Activated naive CD4-positive, alpha-beta T cell treated with anti-CD3 and anti-CD28 coated beads, Interleukin-2, amount 10 ng/mL, durations not matched to agents 7 days and 5 days (primary cell): Measurements from ENCODE around the gene NRAP.

Source experiments
- CTCF ChIA-PET: fragments of 350-600 bp; sonication (Branson Sonifier 250); formaldehyde crosslinking; loops from one replicate; lab custom pipeline; 2021; ENCODE audit warnings: antibody characterized with exemption; lab: Charles Lee
- DNase-seq: peaks from one replicate; pipeline ENCODE4 v3.0.0-alpha.2; 2020
- H3K27ac Mint-ChIP-seq: one replicate; pipeline ENCODE4 v1.8.0; 2021; ENCODE audit warnings: mild to moderate bottlenecking, moderate library complexity, mixed read lengths
- H3K27me3 Mint-ChIP-seq: one replicate; pipeline ENCODE4 v1.8.0; 2021; ENCODE audit warnings: mild to moderate bottlenecking, mixed read lengths
- H3K36me3 Mint-ChIP-seq: one replicate; pipeline ENCODE4 v1.8.0; 2021; ENCODE audit warnings: mixed read lengths
- H3K4me1 Mint-ChIP-seq: one replicate; pipeline ENCODE4 v1.8.0; 2021; ENCODE audit warnings: mixed read lengths
- H3K4me3 Mint-ChIP-seq: one replicate; pipeline ENCODE4 v1.8.0; 2021; ENCODE audit warnings: mild to moderate bottlenecking, moderate library complexity, mixed read lengths
- H3K9me3 Mint-ChIP-seq: one replicate; pipeline ENCODE4 v1.8.0; 2021; ENCODE audit warnings: mixed read lengths

NRAP gene

DNA sequence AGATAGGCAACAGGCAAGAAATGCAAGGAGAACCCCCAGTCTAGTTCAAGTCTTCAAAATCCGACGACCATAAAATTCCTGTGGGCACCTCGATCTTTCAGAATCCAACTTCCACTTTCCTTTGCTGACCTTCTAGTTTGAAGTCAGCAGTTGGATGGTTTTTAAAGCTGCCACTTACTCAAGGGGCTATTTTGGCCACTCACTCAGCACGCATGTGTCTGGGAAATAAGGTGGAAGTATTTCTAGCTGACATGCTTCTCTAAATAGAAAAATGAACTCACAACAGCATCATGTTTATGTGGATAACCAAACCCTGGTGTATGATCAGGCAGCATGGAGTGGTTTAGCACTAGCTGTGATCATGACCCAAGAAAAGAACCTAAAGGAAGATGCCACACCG lies at the start of gene NRAP:
Gene NRAP, minus strand, starts transcription at position 134 of the 400 bp plus-strand sequence. CDS start 159 bp downstream, outside the sequence.
- CTCF ChIA-PET: no interaction called here
- DNase-seq: no peak
- Mint-ChIP-seq H3K4me3 (no peak within 1 kb of the TSS), H3K4me1 (peaks cover 6% of the 10 kb centered on the region), H3K36me3 (no peaks in the 10 kb centered on the region), H3K9me3 (no peaks in the 10 kb centered on the region), H3K27me3 (peaks cover 15% of the 10 kb centered on the region), H3K27ac (no peak within 1 kb of the TSS)

DNA sequence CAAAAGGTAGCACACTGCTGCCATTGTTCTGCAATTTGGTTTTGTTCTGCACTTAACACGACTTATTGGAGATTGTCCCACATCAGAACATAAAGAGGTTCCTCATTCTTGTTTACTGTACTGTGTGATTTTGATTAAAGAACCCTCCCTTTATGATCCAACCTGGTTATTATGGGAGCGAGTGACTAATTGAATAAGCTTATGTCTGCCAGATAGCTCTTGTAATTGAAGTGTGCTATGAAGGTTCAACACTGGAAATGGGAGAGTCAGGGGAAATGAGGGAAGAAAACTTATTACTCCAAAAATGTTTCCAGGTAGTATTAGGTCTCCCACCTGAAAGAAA lies 49.8 kb upstream of the NRAP start:
- Mint-ChIP-seq H3K27ac (no peak overlapping the region), H3K9me3 (no peaks in the 10 kb centered on the region), H3K27me3 (no peaks in the 10 kb centered on the region), H3K4me3 (no peak overlapping the region), H3K36me3 (peaks cover 43% of the 10 kb centered on the region), H3K4me1 (peaks cover 14% of the 10 kb centered on the region)
- CTCF ChIA-PET: no interaction called here
- no peak for DNase-seq

- CTCF ChIA-PET: interaction anchor here (0.6 kb wide), 1 partner anchor 31 kb away, joined by 3 read pairs; no protein-coding TSS in a partner anchor
- H3K27me3 Mint-ChIP-seq: no peaks in the 10 kb centered on the region
- H3K27ac Mint-ChIP-seq: no peak overlapping the region
- no peak for DNase-seq
- peaks cover 18% of the 10 kb centered on the region for H3K4me1 Mint-ChIP-seq
- H3K9me3 Mint-ChIP-seq: no peaks in the 10 kb centered on the region
- no peak overlapping the region for H3K4me3 Mint-ChIP-seq
- peaks cover 40% of the 10 kb centered on the region for H3K36me3 Mint-ChIP-seq
Observed at GRCh38 chr10:113712755-113713639, 49.2 kb upstream of the NRAP start.

DNA sequence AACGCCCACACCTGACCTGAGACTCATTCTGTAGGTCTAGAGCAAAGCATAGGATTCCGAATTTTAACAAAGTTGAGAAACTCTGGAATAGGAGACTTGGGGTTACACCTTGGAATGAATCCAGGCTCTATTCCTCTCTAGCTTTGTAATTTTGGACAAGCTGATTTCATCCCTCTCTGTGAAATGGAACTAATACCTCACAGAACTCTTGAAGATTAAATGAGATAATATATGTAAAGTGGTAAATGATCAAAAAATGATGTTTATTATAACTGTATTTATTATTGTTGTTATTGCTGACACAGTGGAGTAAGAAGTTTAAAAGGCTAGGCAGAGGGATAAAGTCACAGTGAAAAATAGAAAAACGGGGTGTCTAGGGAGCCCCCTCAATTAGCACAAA lies 48.2 kb upstream of the NRAP start:
- Mint-ChIP-seq H3K9me3 (no peaks in the 10 kb centered on the region), H3K36me3 (peaks cover 36% of the 10 kb centered on the region), H3K27ac (no peak overlapping the region), H3K27me3 (no peaks in the 10 kb centered on the region), H3K4me3 (no peak overlapping the region), H3K4me1 (peaks cover 25% of the 10 kb centered on the region)
- no peak for DNase-seq
- CTCF ChIA-PET: no interaction called here

GRCh38 chr10:113711142-113711541 lies 47.3 kb upstream of the NRAP start:
- CTCF ChIA-PET: no interaction called here
- peak overlapping the region; percentile 19 for H3K27ac Mint-ChIP-seq

DNA sequence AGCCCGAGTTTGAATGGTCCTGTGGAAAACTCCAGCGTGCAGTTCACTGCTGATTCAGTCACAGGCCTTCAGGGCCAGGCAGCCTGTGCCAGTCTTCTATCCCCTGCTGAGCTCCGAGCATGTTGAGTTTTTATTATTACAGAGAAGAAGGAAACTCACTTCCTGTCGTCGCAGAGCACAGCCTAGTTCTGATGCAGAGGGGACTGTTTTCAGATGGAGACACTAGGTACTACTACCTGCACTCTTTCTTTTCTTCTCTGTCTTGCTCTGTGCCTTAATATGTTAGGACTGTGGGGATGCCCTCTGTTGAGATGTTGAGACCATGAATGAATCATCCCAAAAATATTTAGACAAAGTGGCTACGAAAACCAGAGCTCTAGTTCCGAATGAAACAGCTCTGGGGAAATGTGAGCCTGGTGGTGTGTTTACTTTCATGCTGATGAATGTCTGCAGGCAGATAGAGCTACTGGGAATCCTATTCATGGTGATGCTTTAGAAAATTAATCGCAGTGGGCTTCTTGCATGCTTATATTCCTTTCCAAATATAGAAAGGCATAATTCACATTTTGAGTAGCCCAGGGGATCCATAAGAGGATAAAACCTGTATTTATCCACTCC lies 45.5 kb upstream of the NRAP start:
- Mint-ChIP-seq H3K27me3 (no peaks in the 10 kb centered on the region), H3K4me3 (no peak overlapping the region), H3K4me1 (peaks cover 34% of the 10 kb centered on the region), H3K27ac (no peak overlapping the region), H3K36me3 (peaks cover 21% of the 10 kb centered on the region), H3K9me3 (no peaks in the 10 kb centered on the region)
- CTCF ChIA-PET: no interaction called here
- no peak for DNase-seq

More at GRCh38 chr10:113711142-113711541, 47.3 kb upstream of the NRAP start:
- Mint-ChIP-seq H3K4me3 (no peak overlapping the region), H3K27me3 (no peaks in the 10 kb centered on the region), H3K4me1 (peaks cover 33% of the 10 kb centered on the region), H3K9me3 (no peaks in the 10 kb centered on the region), H3K36me3 (peaks cover 29% of the 10 kb centered on the region)
- DNase-seq: no peak

GRCh38 chr10:113708640-113709039 lies 44.8 kb upstream of the NRAP start:
- H3K27ac Mint-ChIP-seq: no peak overlapping the region
- no peaks in the 10 kb centered on the region for H3K9me3 Mint-ChIP-seq
- H3K4me3 Mint-ChIP-seq: no peak overlapping the region
- H3K27me3 Mint-ChIP-seq: no peaks in the 10 kb centered on the region
- H3K36me3 Mint-ChIP-seq: peaks cover 16% of the 10 kb centered on the region
- CTCF ChIA-PET: no interaction called here
- no peak for DNase-seq
- H3K4me1 Mint-ChIP-seq: peaks cover 34% of the 10 kb centered on the region

- CTCF ChIA-PET: interaction anchor here (1.2 kb wide), 1 partner anchor 396 kb away, joined by 3 read pairs; no protein-coding TSS in a partner anchor
- peaks cover 20% of the 10 kb centered on the region for H3K36me3 Mint-ChIP-seq
- H3K27ac Mint-ChIP-seq: peak overlapping the region; percentile 22
- H3K27me3 Mint-ChIP-seq: no peaks in the 10 kb centered on the region
- no peak overlapping the region for H3K4me3 Mint-ChIP-seq
- H3K4me1 Mint-ChIP-seq: peaks cover 34% of the 10 kb centered on the region
- H3K9me3 Mint-ChIP-seq: no peaks in the 10 kb centered on the region
- no peak for DNase-seq
Observed at GRCh38 chr10:113706623-113707022, 42.8 kb upstream of the NRAP start.

DNA sequence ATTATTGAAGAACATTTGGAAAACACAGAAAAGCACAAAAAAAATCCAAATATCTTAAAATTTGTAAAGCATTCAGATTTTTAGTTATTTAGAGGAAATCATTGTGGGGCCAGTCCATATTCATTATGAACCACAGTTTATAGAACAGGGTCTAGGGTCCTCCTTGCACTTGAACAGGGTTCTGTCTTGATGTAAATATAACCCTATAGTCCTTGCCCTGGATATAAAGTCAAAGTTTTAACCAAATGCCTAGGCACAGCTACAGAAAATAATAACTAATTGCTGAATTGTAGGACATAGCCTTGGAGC lies 41.5 kb upstream of the NRAP start:
- peaks cover 26% of the 10 kb centered on the region for H3K36me3 Mint-ChIP-seq
- H3K27ac Mint-ChIP-seq: no peak overlapping the region
- H3K4me1 Mint-ChIP-seq: peaks cover 34% of the 10 kb centered on the region
- no peak for DNase-seq
- no peaks in the 10 kb centered on the region for H3K27me3 Mint-ChIP-seq
- CTCF ChIA-PET: interaction anchor here (0.7 to 2.0 kb wide), 7 partner anchors 10 to 397 kb away, joined by 3 to 6 read pairs (median 3); no protein-coding TSS in a partner anchor
- H3K9me3 Mint-ChIP-seq: no peaks in the 10 kb centered on the region
- no peak overlapping the region for H3K4me3 Mint-ChIP-seq

GRCh38 chr10:113704637-113705343 lies 40.9 kb upstream of the NRAP start:
- Mint-ChIP-seq H3K9me3 (no peaks in the 10 kb centered on the region), H3K4me1 (peaks cover 31% of the 10 kb centered on the region), H3K27me3 (no peaks in the 10 kb centered on the region), H3K27ac (no peak overlapping the region), H3K36me3 (peaks cover 27% of the 10 kb centered on the region), H3K4me3 (no peak overlapping the region)
- peak; percentile 32 for DNase-seq
- CTCF ChIA-PET: interaction anchor here (0.7 to 2.0 kb wide), 8 partner anchors 10 to 398 kb away, joined by 3 to 6 read pairs (median 3); no protein-coding TSS in a partner anchor

DNA sequence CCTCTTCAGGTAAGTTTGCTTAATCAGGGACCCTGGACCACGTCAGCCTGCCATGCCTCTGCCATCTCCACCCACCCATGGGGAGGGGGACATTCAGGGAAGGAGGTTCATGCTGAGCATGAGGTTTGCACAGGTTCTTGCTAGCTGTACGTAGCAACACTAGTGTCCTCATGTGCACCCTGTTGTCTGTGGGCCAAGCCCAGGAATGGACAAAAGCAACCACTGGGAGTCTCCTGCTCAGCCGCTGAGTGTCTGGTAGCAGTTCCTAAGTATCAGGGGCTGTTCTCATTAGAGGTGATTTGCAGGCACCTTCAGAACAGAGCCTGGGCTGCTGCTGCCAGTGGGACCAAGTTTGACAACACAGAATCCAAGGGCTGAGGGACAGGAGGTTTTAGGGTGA lies 33.8 kb upstream of the NRAP start:
- Mint-ChIP-seq H3K36me3 (peaks cover 72% of the 10 kb centered on the region), H3K27me3 (no peaks in the 10 kb centered on the region), H3K4me3 (no peak overlapping the region), H3K9me3 (peaks cover 19% of the 10 kb centered on the region), H3K27ac (no peak overlapping the region), H3K4me1 (peaks cover 2% of the 10 kb centered on the region)
- DNase-seq: no peak
- CTCF ChIA-PET: no interaction called here

- H3K4me1 Mint-ChIP-seq: peaks cover 2% of the 10 kb centered on the region
- CTCF ChIA-PET: no interaction called here
- H3K36me3 Mint-ChIP-seq: peaks cover 82% of the 10 kb centered on the region
- H3K9me3 Mint-ChIP-seq: peaks cover 29% of the 10 kb centered on the region
- no peak for DNase-seq
- H3K27ac Mint-ChIP-seq: no peak overlapping the region
- no peak overlapping the region for H3K4me3 Mint-ChIP-seq
- no peaks in the 10 kb centered on the region for H3K27me3 Mint-ChIP-seq
Observed at GRCh38 chr10:113695691-113696090, 31.9 kb upstream of the NRAP start.

- H3K36me3 Mint-ChIP-seq: peaks cover 90% of the 10 kb centered on the region
- no peak overlapping the region for H3K4me3 Mint-ChIP-seq
- no peaks in the 10 kb centered on the region for H3K27me3 Mint-ChIP-seq
- peaks cover 46% of the 10 kb centered on the region for H3K9me3 Mint-ChIP-seq
- no peak overlapping the region for H3K27ac Mint-ChIP-seq
- peaks cover 25% of the 10 kb centered on the region for H3K4me1 Mint-ChIP-seq
- CTCF ChIA-PET: no interaction called here
- DNase-seq: no peak
Observed at GRCh38 chr10:113693348-113693747, 29.5 kb upstream of the NRAP start.

- peaks cover 96% of the 10 kb centered on the region for H3K36me3 Mint-ChIP-seq
- CTCF ChIA-PET: no interaction called here
- no peak overlapping the region for H3K27ac Mint-ChIP-seq
- no peak overlapping the region for H3K4me3 Mint-ChIP-seq
- peaks cover 31% of the 10 kb centered on the region for H3K4me1 Mint-ChIP-seq
- DNase-seq: no peak
- peaks cover 55% of the 10 kb centered on the region for H3K9me3 Mint-ChIP-seq
- H3K27me3 Mint-ChIP-seq: no peaks in the 10 kb centered on the region
Observed at GRCh38 chr10:113692271-113692670, 28.4 kb upstream of the NRAP start.
